H1 (cell line): ENCODE data around the gene MAP7. TPM values are rescaled to one million over a fixed set of nuclear protein-coding genes. Genes with fewer than 3 reads are reported as not detected.

ENCODE experiments used
- CTCF ChIA-PET: fragments of 300-600 bp; sonication (Branson Sonifier 250); formaldehyde crosslinking; loops from one replicate; lab custom pipeline; 2021; ENCODE audit not compliant: partially characterized antibody; lab: Charles Lee
- POLR2A ChIA-PET: fragments of 300-600 bp; sonication (Branson Sonifier 250); formaldehyde crosslinking; loops from one replicate; lab custom pipeline; 2021; ENCODE audit warnings: inconsistent platforms; ENCODE audit not compliant: partially characterized antibody; lab: Charles Lee
- DNase-seq, 2 experiments: peaks; one replicate each; pipeline versions ENCODE4 v3.0.0 to v3.0.0-alpha.2; 2010 to 2022; ENCODE audit warnings: low spot score in 2 of 2, low read depth in 1 of 2, mixed read lengths in 1 of 2
- FAIRE-seq: peaks from 2 replicates; lab custom pipeline; 2011; peaks lifted over from hg19 to GRCh38; lab: Jason Lieb, UNC
- H2AFZ ChIP-seq: 2 replicates; pipeline ENCODE4 v1.8.1; 2012; ENCODE audit warnings: low read length, inconsistent platforms
- H2AK5ac ChIP-seq: 2 replicates; pipeline ENCODE4 v1.6.1; 2013; ENCODE audit warnings: low read depth, low read length
- H2BK120ac ChIP-seq: replicated peaks from 2 replicates; pipeline ENCODE3; 2013; ENCODE audit warnings: low read depth, low read length, inconsistent platforms
- H2BK12ac ChIP-seq: 2 replicates; pipeline ENCODE4 v1.6.1; 2013; ENCODE audit warnings: low read depth, low read length
- H2BK15ac ChIP-seq: 2 replicates; pipeline ENCODE4 v1.6.1; 2013; ENCODE audit warnings: low read length
- H2BK20ac ChIP-seq: 2 replicates; pipeline ENCODE4 v1.6.1; 2013; ENCODE audit warnings: low read length
- H2BK5ac ChIP-seq: 2 replicates; pipeline ENCODE4 v1.6.1; 2013; ENCODE audit warnings: low read depth, low read length
- H3K14ac ChIP-seq: 2 replicates; pipeline ENCODE4 v1.6.1; 2013; ENCODE audit warnings: inconsistent platforms; ENCODE audit not compliant: insufficient read length
- H3K18ac ChIP-seq: 2 replicates; pipeline ENCODE4 v1.6.1; 2013; ENCODE audit warnings: low read length; ENCODE audit errors: extremely low read depth
- H3K23ac ChIP-seq: 2 replicates; pipeline ENCODE4 v1.6.1; 2013; ENCODE audit warnings: inconsistent platforms; ENCODE audit not compliant: insufficient read length
- H3K23me2 ChIP-seq: 2 replicates; pipeline ENCODE4 v1.6.1; 2013; ENCODE audit warnings: low read depth, low read length
- H3K27ac ChIP-seq: 2 replicates; pipeline ENCODE4 v1.6.1; 2011; ENCODE audit warnings: low read depth, low read length, inconsistent platforms
- H3K27me3 ChIP-seq, 4 experiments: replicated peaks in 1 of 4; 1 replicate in 1 of 4; 2 replicates in 3 of 4; pipeline versions ENCODE4 v1.6.1 to v1.8.1; 2011 to 2013; ENCODE audit warnings: low read length in 3 of 4, mild to moderate bottlenecking in 3 of 4, inconsistent platforms in 2 of 4, mixed read lengths in 2 of 4, moderate library complexity in 1 of 4; ENCODE audit not compliant: control insufficient read depth in 3 of 4, insufficient read depth in 3 of 4; ENCODE audit errors: extremely low read depth in 1 of 4
- H3K36me3 ChIP-seq, 4 experiments: 2 replicates each; pipeline versions ENCODE4 v1.6.1 to v1.8.1; 2011 to 2013; ENCODE audit warnings: mild to moderate bottlenecking in 4 of 4, low read length in 3 of 4, moderate library complexity in 2 of 4, control low read depth in 1 of 4, inconsistent platforms in 1 of 4; ENCODE audit not compliant: insufficient read depth in 4 of 4, control insufficient read depth in 2 of 4
- H3K4ac ChIP-seq: replicated peaks from 2 replicates; pipeline ENCODE3; 2013; ENCODE audit warnings: low read length, low read depth, mixed read lengths, inconsistent platforms; ENCODE audit not compliant: insufficient read length
- H3K4me1 ChIP-seq, 4 experiments: replicated peaks in 1 of 4; 1 replicate in 1 of 4; 2 replicates in 3 of 4; pipeline versions ENCODE4 v1.6.1 to v1.8.1; 2011 to 2013; ENCODE audit warnings: low read length in 3 of 4, inconsistent platforms in 2 of 4, mixed read lengths in 1 of 4; ENCODE audit not compliant: insufficient read depth in 4 of 4, control insufficient read depth in 3 of 4
- H3K4me2 ChIP-seq, 2 experiments: 2 replicates each; pipeline versions ENCODE4 v1.6.1 to v1.8.1; 2011 to 2013; ENCODE audit warnings: low read depth in 2 of 2, low read length in 2 of 2, control low read depth in 1 of 2, inconsistent platforms in 1 of 2, mild to moderate bottlenecking in 1 of 2; ENCODE audit not compliant: insufficient read depth in 1 of 2
- H3K4me3 ChIP-seq, 4 experiments: fragments of 200-600, 300-600 bp in 1 of 4; sonication (generic), shearing (Covaris generic), sonication (Bioruptor Twin) in 1 of 4; 2 replicates each; pipeline versions ENCODE4 v1.5.1 to v1.8.1; 2011 to 2016; ENCODE audit warnings: low read length in 4 of 4, low read depth in 3 of 4, control low read depth in 2 of 4, inconsistent platforms in 2 of 4, mild to moderate bottlenecking in 2 of 4, mixed read lengths in 1 of 4, moderate library complexity in 1 of 4; ENCODE audit not compliant: insufficient read depth in 2 of 4; ENCODE audit errors: extremely low read depth in 1 of 4
- H3K56ac ChIP-seq: replicated peaks from 2 replicates; pipeline ENCODE3; 2013; ENCODE audit warnings: low read depth, mild to moderate bottlenecking, mixed read lengths, low read length, inconsistent platforms; ENCODE audit not compliant: insufficient read length
- H3K79me1 ChIP-seq: 2 replicates; pipeline ENCODE4 v1.6.1; 2013; ENCODE audit warnings: low read depth, low read length, control low read depth
- H3K79me2 ChIP-seq, 2 experiments: 2 replicates each; pipeline versions ENCODE4 v1.6.1 to v1.8.1; 2012 to 2013; ENCODE audit warnings: low read length in 2 of 2, mild to moderate bottlenecking in 2 of 2, inconsistent platforms in 1 of 2; ENCODE audit not compliant: insufficient read depth in 2 of 2, control insufficient read depth in 1 of 2
- H3K9ac ChIP-seq, 4 experiments: replicated peaks in 1 of 4; 1 replicate in 1 of 4; 2 replicates in 3 of 4; pipeline versions ENCODE4 v1.6.1 to v1.8.1; 2011 to 2013; ENCODE audit warnings: low read depth in 3 of 4, low read length in 3 of 4, control low read depth in 2 of 4, mild to moderate bottlenecking in 2 of 4, moderate library complexity in 2 of 4, inconsistent platforms in 1 of 4; ENCODE audit errors: extremely low read depth in 1 of 4
- H3K9me3 ChIP-seq, 2 experiments: 2 replicates each; pipeline versions ENCODE4 v1.6.1 to v1.8.1; 2012 to 2013; ENCODE audit warnings: mild to moderate bottlenecking in 2 of 2, moderate library complexity in 2 of 2, control low read depth in 1 of 2, inconsistent platforms in 1 of 2, low read depth in 1 of 2, low read length in 1 of 2, mixed read lengths in 1 of 2; ENCODE audit not compliant: insufficient read depth in 2 of 2
- H4K20me1 ChIP-seq, 2 experiments: replicated peaks in 1 of 2; 2 replicates each; pipeline versions ENCODE3 to v1.8.1; 2011 to 2013; ENCODE audit warnings: inconsistent platforms in 2 of 2, low read length in 2 of 2, mild to moderate bottlenecking in 1 of 2; ENCODE audit not compliant: insufficient read depth in 2 of 2, control insufficient read depth in 1 of 2
- H4K5ac ChIP-seq: 2 replicates; pipeline ENCODE4 v1.6.1; 2013; ENCODE audit warnings: low read length, low read depth, mixed read lengths, inconsistent platforms; ENCODE audit not compliant: insufficient read length
- H4K8ac ChIP-seq: 2 replicates; pipeline ENCODE4 v1.8.0; 2013; ENCODE audit warnings: mild to moderate bottlenecking, moderate library complexity, low read length, inconsistent platforms; ENCODE audit not compliant: insufficient read depth; ENCODE audit errors: extremely low read depth
- H4K91ac ChIP-seq: replicated peaks from 2 replicates; pipeline ENCODE3; 2013; ENCODE audit warnings: low read length, mixed read lengths, inconsistent platforms; ENCODE audit not compliant: insufficient read length
- BCL11A ChIP-seq, 2 experiments: IDR thresholded peaks; one replicate each; pipeline ENCODE4 v1.6.1; 2011; ENCODE audit warnings: low read depth in 2 of 2, low read length in 2 of 2, mild to moderate bottlenecking in 2 of 2
- BRCA1 ChIP-seq: IDR thresholded peaks from 2 replicates; pipeline ENCODE4 v1.6.1; 2012; ENCODE audit warnings: low read depth, low read length, improper control_type of control experiment
- CHD2 ChIP-seq: IDR thresholded peaks from 2 replicates; pipeline ENCODE4 v1.6.1; 2012; ENCODE audit warnings: low read length, improper control_type of control experiment
- CTCF ChIP-seq, 3 experiments: IDR thresholded peaks; 1 replicate in 2 of 3; 2 replicates in 1 of 3; pipeline versions ENCODE4 v1.5.1 to v1.6.1; 2011; ENCODE audit warnings: low read length in 3 of 3, mild to moderate bottlenecking in 3 of 3, inconsistent platforms in 2 of 3, low read depth in 1 of 3, moderate library complexity in 1 of 3; ENCODE audit not compliant: insufficient read depth in 1 of 3; ENCODE audit errors: control extremely low read depth in 1 of 3
- EZH2 ChIP-seq: fragments of 200-600 bp; sonication (generic); IDR thresholded peaks from 2 replicates; pipeline ENCODE4 v1.7.1; 2012; ENCODE audit warnings: low read depth, mild to moderate bottlenecking, moderate library complexity, low read length, inconsistent platforms; ENCODE audit not compliant: severe bottlenecking
- GTF2F1 ChIP-seq: IDR thresholded peaks from 2 replicates; pipeline ENCODE4 v1.6.1; 2012; ENCODE audit warnings: low read depth, low read length, improper control_type of control experiment, borderline replicate concordance
- KDM4A ChIP-seq: IDR thresholded peaks from one replicate; pipeline ENCODE4 v1.7.1; 2012; ENCODE audit warnings: low read depth, mild to moderate bottlenecking, moderate library complexity, low read length, inconsistent platforms; ENCODE audit not compliant: severe bottlenecking
- MAFK ChIP-seq: IDR thresholded peaks from 2 replicates; pipeline ENCODE4 v1.6.1; 2012; ENCODE audit warnings: low read depth, mild to moderate bottlenecking, improper control_type of control experiment, low read length
- NANOG ChIP-seq: IDR thresholded peaks from 2 replicates; pipeline ENCODE4 v1.6.1; 2011; ENCODE audit warnings: low read length, low read depth, mild to moderate bottlenecking, inconsistent platforms; ENCODE audit not compliant: insufficient read depth, poor library complexity, severe bottlenecking
- POLR2AphosphoS5 ChIP-seq: IDR thresholded peaks from 2 replicates; pipeline ENCODE4 v1.6.1; 2011; ENCODE audit warnings: low read depth, low read length
- POU5F1 ChIP-seq: IDR thresholded peaks from 2 replicates; pipeline ENCODE4 v1.6.1; 2011; ENCODE audit warnings: low read depth, mild to moderate bottlenecking, low read length, moderate library complexity
- SUZ12 ChIP-seq: fragments of 200-600 bp; sonication (generic); IDR thresholded peaks from 2 replicates; pipeline ENCODE4 v1.6.1; 2012; ENCODE audit warnings: mild to moderate bottlenecking, inconsistent platforms, low read length, moderate library complexity, mixed read lengths
- WGBS, 2 experiments: shearing (Covaris generic) in 1 of 2; methylation state at CpG; one replicate each; pipeline versions ENCODE4 v1.1.6 to v1.1.7; 2013 to 2015; ENCODE audit warnings: low lambda C conversion rate in 2 of 2, mixed read lengths in 2 of 2, inconsistent platforms in 1 of 2, low coverage in 1 of 2, missing lambda C conversion rate in 1 of 2; ENCODE audit not compliant: insufficient replicate concordance in 2 of 2, insufficient coverage in 1 of 2, insufficient read length in 1 of 2; ENCODE audit errors: extremely low coverage in 1 of 2, missing lambda C conversion rate in 1 of 2; 5-methylcytosine and 5-hydroxymethylcytosine counted together
- polyA plus RNA-seq, 7 experiments: library from polyadenylated mRNA; depleted of rRNA in 3 of 7; stranded (reverse) in 5 of 7; unstranded in 2 of 7; fragments of >200 nt in 5 of 7; fragments of 200-250 nt in 2 of 7; gene quantifications; 1 replicate in 5 of 7; 2 replicates in 1 of 7; 4 replicates in 1 of 7; pipeline versions ENCODE4 v1.2.1 to v1.2.3, GENCODE V29; 2011 to 2013; ENCODE audit warnings: missing spikeins in 2 of 7, mixed read lengths in 2 of 7
- total RNA-seq: library from RNA; stranded (reverse); fragmentation: NEBNext Ultra II Directional; extraction: Animal tissue kit (Norgen Biotek cat#: 25700); gene quantifications from 2 replicates; pipeline ENCODE4 v1.2.1, GENCODE V29; 2021

Gene MAP7
- total and polyA plus RNA-seq, 2 of the 8 experiments (the other 6 are each of a cell fraction or from before 2014, with no cell fraction given): 13.5 to 66.9 TPM

GRCh38 chr6:136424901-136425300 is 125.3 kb downstream of the MAP7 start:
- no peaks in the 10 kb centered on the region for H3K23me2 ChIP-seq
- no peak overlapping the region for H4K8ac ChIP-seq
- peaks cover 8% of the 10 kb centered on the region; the same call in 1 of the 2 replicates for H3K79me1 ChIP-seq
- ChIA-PET POLR2A (no interaction called here), CTCF (interaction anchor here (0.9 to 1.0 kb wide), 2 partner anchors 12 to 219 kb away, joined by 3 to 4 read pairs; no protein-coding TSS in a partner anchor)
- H3K27ac ChIP-seq: no peak overlapping the region
- no peak overlapping the region for H2BK15ac ChIP-seq
- no peak overlapping the region for H3K9ac ChIP-seq
- no peak overlapping the region for H2BK120ac ChIP-seq
- H3K23ac ChIP-seq: no peak overlapping the region
- no peak overlapping the region for H4K91ac ChIP-seq
- H3K36me3 ChIP-seq: peaks cover 0 to 13% (median 2%) of the 10 kb centered on the region in 4 experiments; a peak in 3 of 8 replicates
- DNase-seq (no peak), FAIRE-seq (no peak)
- no peak overlapping the region for H3K18ac ChIP-seq
- H3K56ac ChIP-seq: no peak overlapping the region
- no peak overlapping the region for H2AFZ ChIP-seq
- H2BK20ac ChIP-seq: no peak overlapping the region
- peaks cover 0 to 61% of the 10 kb centered on the region in 2 experiments; a peak in 3 of 4 replicates for H3K79me2 ChIP-seq
- no peaks in the 10 kb centered on the region for H3K9me3 ChIP-seq
- H3K4ac ChIP-seq: no peak overlapping the region
- no peak overlapping the region for H3K4me3 ChIP-seq
- H3K4me2 ChIP-seq: no peak overlapping the region
- H3K4me1 ChIP-seq: peaks cover 0 to 3% (median 2%) of the 10 kb centered on the region in 4 experiments; a peak in 4 of 7 replicates
- H2BK5ac ChIP-seq: no peak overlapping the region
- H2BK12ac ChIP-seq: no peak overlapping the region
- no peak overlapping the region for H2AK5ac ChIP-seq
- peaks cover 0 to 4% of the 10 kb centered on the region in 2 experiments for H4K20me1 ChIP-seq
- no peak overlapping the region for H3K14ac ChIP-seq
- 94% methylated on average over 5 of the region's 5 CpGs; no CpG with 5 or more reads in 1 of the 2 experiments for WGBS, 2 experiments
- no peaks in the 10 kb centered on the region for H3K27me3 ChIP-seq
- no peak overlapping the region for H4K5ac ChIP-seq
- TF ChIP-seq POU5F1 (no peak), BRCA1 (no peak), GTF2F1 (no peak), POLR2AphosphoS5 (no peak), KDM4A (no peak), NANOG (no peak), MAFK (no peak), EZH2 (no peak), SUZ12 (no peak), CHD2 (no peak), CTCF (IDR thresholded peaks at IDR 0.05; ENCODE audit: control extremely low read depth in 1 of 3, insufficient read depth in 1 of 3, low read depth in 1 of 3, low read length in 3 of 3) (no peak), BCL11A (IDR thresholded peaks at IDR 0.05; ENCODE audit: low read depth in 2 of 2, low read length in 2 of 2) (no peak)
